Aorta (tissue), 5 donors: ENCODE results near the gene MRPL55. TPM values are rescaled to one million over a fixed set of nuclear protein-coding genes. Genes with fewer than 3 reads are reported as not detected.
A peak's percentile ranks its signal among the peaks of the same experiment; 100 is the strongest.

Experiments
- ATAC-seq: fragments of 200-7000 bp; cut with Tn5 transposase; one replicate; pipeline ENCODE4 v1.9.1; 2022; ENCODE audit warnings: moderate library complexity; ENCODE audit not compliant: low FRiP score
- DNase-seq, 2 donors: peaks; one replicate each; pipeline ENCODE4 v3.0.0-alpha.2; 2020
- H3K27ac ChIP-seq, 2 donors: one replicate each; pipeline ENCODE4 v1.5.1; 2013; ENCODE audit warnings: low read length in 2 of 2, mild to moderate bottlenecking in 2 of 2, moderate library complexity in 2 of 2, control low read depth in 1 of 2, inconsistent platforms in 1 of 2, low read depth in 1 of 2
- H3K27me3 ChIP-seq, 2 donors: one replicate each; pipeline ENCODE4 v1.6.1; 2013; ENCODE audit warnings: control low read depth in 1 of 2, low read length in 1 of 2, mild to moderate bottlenecking in 1 of 2, moderate library complexity in 1 of 2; ENCODE audit not compliant: insufficient read depth in 2 of 2, control insufficient read depth in 1 of 2
- H3K36me3 ChIP-seq, 2 donors: one replicate each; pipeline ENCODE4 v1.6.1; 2013; ENCODE audit warnings: control low read depth in 1 of 2, low read length in 1 of 2, mild to moderate bottlenecking in 1 of 2; ENCODE audit not compliant: insufficient read depth in 2 of 2, control insufficient read depth in 1 of 2
- H3K4me1 ChIP-seq, 2 donors: one replicate each; pipeline ENCODE4 v1.6.1; 2013; ENCODE audit warnings: low read length in 2 of 2, control low read depth in 1 of 2, mild to moderate bottlenecking in 1 of 2, moderate library complexity in 1 of 2; ENCODE audit not compliant: insufficient read depth in 2 of 2, control insufficient read depth in 1 of 2
- H3K4me3 ChIP-seq, 2 donors: one replicate each; pipeline ENCODE4 v1.5.1; 2013; ENCODE audit warnings: low read length in 2 of 2, control low read depth in 1 of 2, mild to moderate bottlenecking in 1 of 2
- H3K9me3 ChIP-seq: one replicate; pipeline ENCODE4 v1.6.1; 2013; ENCODE audit warnings: mild to moderate bottlenecking, low read length; ENCODE audit not compliant: control insufficient read depth
- WGBS, 2 donors: extraction: QIAGEN DNeasy Blood & Tissue Kit; methylation state at CpG; one replicate each; pipeline ENCODE4 v1.1.7; 2013; 5-methylcytosine and 5-hydroxymethylcytosine counted together
- intact Hi-C, 2 donors: fragments of 100-400 bp; cut with DNase I; formaldehyde crosslinking; loops; one replicate each; pipeline versions ENCODE4 v1.14.2 to v1.15.0; 2022
- polyA plus RNA-seq, 2 donors: library from polyadenylated mRNA; stranded (reverse); fragments of 200-250 nt; gene quantifications; one replicate each; pipeline ENCODE4 v1.2.3, GENCODE V29; 2013
- total RNA-seq, 2 donors: library from RNA; stranded (reverse); fragmentation: NEBNext Ultra II Directional; extraction: Animal tissue kit (Norgen Biotek cat#: 25700); gene quantifications; one replicate each; pipeline ENCODE4 v1.2.1, GENCODE V29; 2021
- donor health status: healthy with polysubstance abuse.
- donor health status: Bipolar disorder and iron deficiency.
- donor health status: DM: no; HTN: no; CAD: no.
- donor health status: DM: no; HTN: no; CAD: no.
- donor health status: DM: yes; HTN: yes; CAD: no.

MRPL55 gene
- total and polyA plus RNA-seq, 4 donors: 27.4 to 152 (median 38.6) TPM

DNA sequence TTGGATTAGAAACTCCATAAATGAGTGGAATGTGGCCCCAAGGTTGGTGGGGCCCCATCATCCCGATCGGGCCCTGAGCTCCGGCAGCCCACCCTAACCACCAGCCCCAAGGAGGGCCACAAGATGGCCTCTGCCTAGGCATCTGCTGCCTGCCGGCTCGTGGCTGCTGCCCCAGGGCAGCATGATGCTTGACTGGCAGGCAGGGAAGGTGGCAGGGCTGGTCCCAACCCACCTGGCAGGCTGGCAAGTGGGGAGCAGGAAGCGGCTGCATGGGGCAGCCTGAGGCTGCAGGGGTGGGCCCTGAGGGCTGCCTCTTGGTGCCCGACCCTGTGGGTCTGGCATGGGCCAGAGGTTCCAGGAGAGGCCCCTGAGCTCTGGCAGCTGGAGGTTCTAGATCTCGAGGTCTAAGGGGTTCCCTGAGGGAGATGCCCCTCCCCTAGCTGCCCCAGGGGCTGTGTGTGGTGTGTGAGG, 39.9 kb upstream of the MRPL55 start:
- intact Hi-C loops: no loop called here

DNA sequence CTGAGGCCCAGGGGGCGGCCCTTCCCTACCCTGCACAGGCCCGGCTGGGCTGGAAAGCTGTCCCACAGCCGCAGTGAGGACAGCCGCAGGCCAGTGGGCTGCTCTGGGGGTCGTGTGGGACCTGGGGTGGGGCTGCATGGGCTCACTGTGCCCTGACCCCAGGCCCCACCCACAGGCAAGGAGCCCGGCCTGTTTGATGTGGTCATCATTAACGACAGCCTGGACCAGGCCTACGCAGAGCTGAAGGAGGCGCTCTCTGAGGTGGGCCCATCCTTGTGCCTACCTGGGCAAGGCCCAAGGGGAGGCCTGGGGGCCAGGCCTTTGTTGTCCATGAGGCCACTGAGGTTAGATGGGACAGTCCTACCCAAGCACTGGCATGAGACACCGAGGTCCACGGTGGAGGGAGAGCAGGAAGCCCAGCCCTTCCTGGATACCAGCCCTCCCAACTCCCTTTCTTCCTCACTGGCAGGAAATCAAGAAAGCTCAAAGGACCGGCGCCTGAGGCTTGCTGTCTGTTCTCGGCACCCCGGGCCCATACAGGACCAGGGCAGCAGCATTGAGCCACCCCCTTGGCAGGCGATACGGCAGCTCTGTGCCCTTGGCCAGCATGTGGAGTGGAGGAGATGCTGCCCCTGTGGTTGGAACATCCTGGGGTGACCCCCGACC, 39.2 kb upstream of the MRPL55 start:
- DNase-seq: peak; percentile 40 to 71
- Histone ChIP-seq H3K27me3 (no peaks in the 10 kb centered on the region), H3K9me3 (no peaks in the 10 kb centered on the region), H3K27ac (no peak overlapping the region), H3K4me3 (no peak overlapping the region), H3K4me1 (no peaks in the 10 kb centered on the region), H3K36me3 (peaks cover 0 to 2% of the 10 kb centered on the region in 2 donors)
- WGBS, 2 donors: 62% methylated on average over 18 of the region's 18 CpGs
- intact Hi-C loops: no loop called here
- no peak for ATAC-seq

More for the DNA sequence above, 39.9 kb upstream of the MRPL55 start:
- 65 to 69% methylated on average over 8 of the region's 8 CpGs for WGBS, 2 donors
- peaks cover 0 to 2% of the 10 kb centered on the region in 2 donors for H3K36me3 ChIP-seq
- H3K9me3 ChIP-seq: no peaks in the 10 kb centered on the region
- ATAC-seq: no peak
- no peaks in the 10 kb centered on the region for H3K4me1 ChIP-seq
- peak in 1 of 2 donors; percentile 48 for DNase-seq
- H3K4me3 ChIP-seq: no peak overlapping the region
- H3K27ac ChIP-seq: peak overlapping the region in 1 of 2 donors; percentile 14
- no peaks in the 10 kb centered on the region for H3K27me3 ChIP-seq

DNA sequence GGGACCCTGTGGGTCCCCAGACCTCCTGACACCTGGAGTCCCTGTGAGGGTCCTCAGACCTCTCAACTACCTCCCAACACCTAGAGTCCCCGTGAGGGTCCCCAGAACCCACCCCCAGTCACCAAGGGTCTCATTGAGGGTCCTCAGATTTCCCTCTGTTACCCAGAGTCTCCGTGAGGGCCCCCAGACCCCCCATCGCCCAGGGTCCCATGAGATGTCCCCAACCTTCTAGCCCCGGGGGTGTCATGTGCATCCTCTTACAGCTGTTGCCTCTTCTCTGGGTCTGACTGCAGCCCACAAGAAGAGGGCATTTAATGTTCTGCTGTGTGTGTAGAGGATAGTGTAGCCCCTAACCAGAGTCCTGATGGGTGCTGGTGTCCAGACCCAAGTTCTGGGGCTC, 38.7 kb upstream of the MRPL55 start:
- peaks cover 0 to 2% of the 10 kb centered on the region in 2 donors for H3K36me3 ChIP-seq
- no peaks in the 10 kb centered on the region for H3K4me1 ChIP-seq
- DNase-seq (peak in 1 of 2 donors; percentile 55), ATAC-seq (no peak)
- WGBS, 2 donors: 85 to 91% methylated on average over 4 of the region's 4 CpGs
- H3K9me3 ChIP-seq: no peaks in the 10 kb centered on the region
- intact Hi-C loops: no loop called here
- H3K4me3 ChIP-seq: no peak overlapping the region
- H3K27me3 ChIP-seq: no peaks in the 10 kb centered on the region
- no peak overlapping the region for H3K27ac ChIP-seq

DNA sequence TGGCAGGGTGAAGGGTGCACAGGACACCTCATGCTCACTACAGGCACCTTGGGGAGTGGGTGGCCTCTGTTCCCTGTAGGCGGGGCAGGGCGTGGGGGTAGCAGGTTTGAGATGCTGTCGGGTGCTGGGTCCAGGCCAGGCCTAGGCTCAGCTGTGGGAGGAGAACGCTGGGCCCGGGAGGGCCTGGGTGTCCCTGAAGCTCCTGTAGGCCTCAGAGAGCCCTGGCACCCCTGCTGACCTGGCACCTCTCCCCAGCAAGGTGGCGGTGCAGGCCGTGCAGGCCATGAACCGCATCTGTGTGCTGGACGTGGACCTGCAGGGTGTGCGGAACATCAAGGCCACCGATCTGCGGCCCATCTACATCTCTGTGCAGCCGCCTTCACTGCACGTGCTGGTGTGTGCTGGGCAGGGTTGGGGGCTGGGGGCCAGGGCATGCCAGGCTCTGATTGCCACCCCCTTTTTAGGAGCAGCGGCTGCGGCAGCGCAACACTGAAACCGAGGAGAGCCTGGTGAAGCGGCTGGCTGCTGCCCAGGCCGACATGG, 38.1 kb upstream of the MRPL55 start:
- Histone ChIP-seq H3K4me1 (no peaks in the 10 kb centered on the region), H3K9me3 (no peaks in the 10 kb centered on the region), H3K27me3 (no peaks in the 10 kb centered on the region), H3K27ac (no peak overlapping the region), H3K4me3 (no peak overlapping the region), H3K36me3 (peaks cover 0 to 2% of the 10 kb centered on the region in 2 donors)
- intact Hi-C loops: no loop called here
- ATAC-seq: no peak
- 90 to 92% methylated on average over 20 of the region's 20 CpGs for WGBS, 2 donors
- peak; percentile 42 to 70 for DNase-seq

DNA sequence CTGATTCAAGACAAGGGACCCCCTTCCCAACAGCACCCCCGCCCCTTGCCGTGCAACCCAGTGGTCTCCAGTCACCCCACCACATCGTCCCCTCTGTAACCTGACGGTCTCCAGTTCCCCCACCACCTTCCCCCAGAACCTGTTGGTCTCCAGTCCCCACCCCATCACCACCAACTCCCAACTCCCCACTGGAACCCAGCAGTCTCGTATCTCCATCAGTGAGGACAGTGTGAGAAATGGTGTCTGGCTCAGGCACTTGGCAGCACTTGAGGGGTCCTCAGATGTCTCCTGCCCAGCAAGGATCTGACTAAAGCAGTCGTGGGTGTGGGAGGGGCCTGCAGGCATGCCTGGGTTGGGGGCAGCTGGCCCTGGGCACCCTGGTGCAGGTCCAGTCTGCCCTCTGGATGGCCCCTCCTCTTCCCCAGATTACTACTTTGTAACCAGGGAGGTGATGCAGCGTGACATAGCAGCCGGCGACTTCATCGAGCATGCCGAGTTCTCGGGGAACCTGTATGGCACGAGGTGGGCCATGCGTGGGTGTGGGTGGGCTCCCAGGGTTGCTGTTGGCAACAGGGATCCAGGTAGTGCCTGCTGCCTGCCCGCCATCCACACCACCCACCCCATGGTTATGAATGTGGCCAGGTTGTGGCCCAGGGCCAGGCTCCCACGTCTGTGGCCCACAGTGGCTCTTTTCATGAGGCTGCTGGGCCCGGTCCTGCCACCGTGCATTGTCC, 37.5 kb upstream of the MRPL55 start:
- intact Hi-C loops: no loop called here
- WGBS, 2 donors: 85 to 89% methylated on average over 18 of the region's 18 CpGs
- no peaks in the 10 kb centered on the region for H3K27me3 ChIP-seq
- no peaks in the 10 kb centered on the region for H3K9me3 ChIP-seq
- peak in 1 of 2 donors; percentile 32 for DNase-seq
- peaks cover 0 to 5% of the 10 kb centered on the region in 2 donors for H3K4me1 ChIP-seq
- no peak for ATAC-seq
- H3K4me3 ChIP-seq: no peak overlapping the region
- no peak overlapping the region for H3K27ac ChIP-seq
- peaks cover 0 to 2% of the 10 kb centered on the region in 2 donors for H3K36me3 ChIP-seq

DNA sequence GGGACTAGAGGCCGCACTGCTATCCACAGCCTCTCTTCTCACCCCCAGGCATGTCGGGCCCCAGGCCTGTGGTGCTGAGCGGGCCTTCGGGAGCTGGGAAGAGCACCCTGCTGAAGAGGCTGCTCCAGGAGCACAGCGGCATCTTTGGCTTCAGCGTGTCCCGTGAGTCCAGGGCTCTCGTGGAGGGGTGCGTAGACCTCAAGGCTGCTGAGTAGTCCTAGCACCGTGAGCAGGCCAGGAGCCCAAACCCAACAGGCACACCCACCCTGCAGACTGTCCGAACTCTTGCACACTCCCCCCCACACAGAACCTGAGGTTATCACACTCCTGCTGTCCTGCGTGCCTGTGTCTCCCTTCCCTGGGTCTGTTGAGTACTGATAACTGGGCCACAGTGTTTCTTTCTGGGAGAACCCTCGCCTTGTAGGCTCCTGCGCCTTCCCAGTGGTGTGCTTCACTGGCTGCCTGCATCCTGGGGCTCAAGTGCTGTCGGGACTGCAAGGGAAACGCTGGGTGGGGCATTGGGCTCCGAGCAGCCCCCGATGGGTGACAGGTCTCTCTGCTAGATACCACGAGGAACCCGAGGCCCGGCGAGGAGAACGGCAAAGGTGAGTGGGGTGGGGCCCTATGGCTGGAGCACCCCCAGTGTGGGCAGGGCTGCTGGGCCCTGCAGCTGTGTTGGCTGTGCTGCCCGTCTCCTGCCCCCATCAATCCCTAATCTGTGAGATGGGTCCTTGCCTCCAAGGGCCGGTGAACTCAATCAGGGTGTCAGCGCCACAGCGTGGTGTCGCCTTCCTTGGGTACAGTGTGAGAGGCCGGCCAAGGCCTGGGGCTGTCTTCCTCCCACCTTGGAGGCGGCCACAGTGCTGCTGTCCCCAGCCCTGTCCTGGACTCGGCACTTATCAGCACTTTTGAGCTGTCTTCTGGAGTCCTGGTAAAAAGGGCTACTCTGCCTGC, 36.6 kb upstream of the MRPL55 start:
- H3K36me3 ChIP-seq: peaks cover 0 to 2% of the 10 kb centered on the region in 2 donors

DNA sequence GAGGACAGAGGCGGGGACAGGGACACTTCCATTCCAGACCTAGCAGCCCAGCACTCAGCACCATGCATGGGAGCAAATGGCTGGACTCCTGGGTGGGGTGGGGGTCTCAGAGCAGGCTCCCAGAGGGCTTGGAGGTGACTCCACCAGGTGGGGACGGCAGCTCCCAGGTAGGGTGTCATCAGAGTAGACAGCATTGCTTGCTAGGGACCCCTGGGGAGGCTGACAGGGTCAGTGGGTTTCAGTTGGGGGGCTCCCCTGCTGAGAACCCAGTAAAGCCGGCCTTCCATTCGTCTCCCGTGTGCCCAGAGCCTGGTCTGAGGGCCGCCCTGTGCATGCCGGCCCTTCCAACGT, 35.9 kb upstream of the MRPL55 start:
- no peak for DNase-seq
- intact Hi-C loops: no loop called here
- Histone ChIP-seq H3K4me3 (no peak overlapping the region), H3K4me1 (peaks cover 0 to 7% of the 10 kb centered on the region in 2 donors), H3K36me3 (peaks cover 0 to 2% of the 10 kb centered on the region in 2 donors), H3K27ac (no peak overlapping the region), H3K9me3 (no peaks in the 10 kb centered on the region), H3K27me3 (no peaks in the 10 kb centered on the region)
- WGBS, 2 donors: 83 to 84% methylated on average over 8 of the region's 8 CpGs
- no peak for ATAC-seq

More for the DNA sequence above, 36.6 kb upstream of the MRPL55 start:
- Histone ChIP-seq H3K27ac (no peak overlapping the region), H3K4me3 (no peak overlapping the region), H3K27me3 (no peaks in the 10 kb centered on the region), H3K9me3 (no peaks in the 10 kb centered on the region), H3K4me1 (peaks cover 0 to 7% of the 10 kb centered on the region in 2 donors)
- intact Hi-C loops: no loop called here
- ATAC-seq (no peak), DNase-seq (peak in 1 of 2 donors; percentile 26)
- 88 to 89% methylated on average over 31 of the region's 31 CpGs for WGBS, 2 donors
